OCI-LY7 (cell line): ENCODE data around the gene SEPTIN11. TPM values are rescaled to one million over a fixed set of nuclear protein-coding genes. Genes with fewer than 3 reads are reported as not detected.

Experiments used
- BruUV-seq: library from RNA; stranded (reverse); fragments of 400-500 nt; replicated peaks from 2 replicates; lab custom pipeline; 2021; lab: Mats Ljungman, UMichigan
- CTCF ChIA-PET: fragments of 300-600 bp; sonication (Branson Sonifier 250); formaldehyde crosslinking; loops from one replicate; lab custom pipeline; 2022; ENCODE audit warnings: antibody characterized with exemption; ENCODE audit not compliant: unreplicated experiment; lab: Charles Lee
- POLR2A ChIA-PET: fragments of 300-600 bp; sonication (Branson Sonifier 250); formaldehyde crosslinking; loops from one replicate; lab custom pipeline; 2022; ENCODE audit warnings: antibody characterized with exemption; lab: Charles Lee
- DNase-seq: peaks from one replicate; pipeline ENCODE4 v3.0.0-alpha.2; 2015; ENCODE audit warnings: low spot score
- H2AFZ ChIP-seq: fragments of 200-600 bp; sonication (generic), shearing (Covaris generic); 2 replicates; pipeline ENCODE4 v1.6.1; 2014; ENCODE audit warnings: mild to moderate bottlenecking, antibody characterized with exemption, low read length, moderate library complexity
- H3K27ac ChIP-seq: fragments of 200-600 bp; sonication (generic); 2 replicates; pipeline ENCODE4 v1.5.1; 2014; ENCODE audit warnings: mixed run types, low read depth, mild to moderate bottlenecking, moderate library complexity, low read length, inconsistent platforms; ENCODE audit not compliant: poor library complexity, severe bottlenecking
- H3K36me3 ChIP-seq: fragments of 200-600 bp; sonication (generic); 2 replicates; pipeline ENCODE4 v1.6.1; 2014; ENCODE audit warnings: mild to moderate bottlenecking, antibody characterized with exemption, low read length, moderate library complexity, mixed read lengths; ENCODE audit not compliant: insufficient read depth
- H3K4me1 ChIP-seq: fragments of 200-600 bp; sonication (generic); 2 replicates; pipeline ENCODE4 v1.5.1; 2014; ENCODE audit warnings: mild to moderate bottlenecking, low read length; ENCODE audit not compliant: insufficient read depth, poor library complexity, severe bottlenecking
- H3K4me2 ChIP-seq: fragments of 200-600 bp; sonication (generic); 2 replicates; pipeline ENCODE4 v1.6.1; 2014; ENCODE audit warnings: mild to moderate bottlenecking, low read length
- H3K4me3 ChIP-seq: fragments of 200-600 bp; sonication (generic); 2 replicates; pipeline ENCODE4 v1.5.1; 2014; ENCODE audit warnings: mild to moderate bottlenecking, low read depth, low read length; ENCODE audit not compliant: poor library complexity, severe bottlenecking
- H3K79me2 ChIP-seq: fragments of 200-600 bp; sonication (generic); 2 replicates; pipeline ENCODE4 v1.6.1; 2016; ENCODE audit warnings: low read depth, mild to moderate bottlenecking, low read length, moderate library complexity, mixed read lengths; ENCODE audit not compliant: insufficient read depth
- H3K9me2 ChIP-seq: fragments of 200-600 bp; sonication (generic); 2 replicates; pipeline ENCODE4 v1.6.1; 2016; ENCODE audit warnings: mild to moderate bottlenecking, low read length, mixed read lengths; ENCODE audit not compliant: insufficient read depth
- H3K9me3 ChIP-seq: fragments of 200-600 bp; sonication (generic); 2 replicates; pipeline ENCODE4 v1.6.1; 2014; ENCODE audit warnings: mild to moderate bottlenecking, mixed run types, low read length, mixed read lengths
- H4K20me1 ChIP-seq: fragments of 200-600 bp; sonication (generic); 2 replicates; pipeline ENCODE4 v1.6.1; 2014; ENCODE audit warnings: mild to moderate bottlenecking, antibody characterized with exemption, low read length, moderate library complexity, mixed read lengths; ENCODE audit not compliant: insufficient read depth
- EZH2phosphoT487 ChIP-seq: fragments of 200-600 bp; sonication (generic); IDR thresholded peaks from 2 replicates; pipeline ENCODE4 v1.6.1; 2018; ENCODE audit warnings: low read depth, borderline replicate concordance, mild to moderate bottlenecking, mixed run types, antibody characterized with exemption, low read length, moderate library complexity, mixed read lengths
- intact Hi-C: fragments of 100-400 bp; cut with micrococcal nuclease; formaldehyde crosslinking; loops from one replicate; pipeline ENCODE4 v1.10.0; 2022; ENCODE audit not compliant: unreplicated experiment
- total RNA-seq, 2 experiments: library from RNA; depleted of rRNA in 1 of 2; stranded (reverse); fragments of >200 nt in 1 of 2; shearing (Covaris generic) in 1 of 2; gene quantifications; 2 replicates each; pipeline ENCODE4 v1.2.3, GENCODE V29; 2014 to 2022
- TF ChIP-seq, protein P1 (sequence below): fragments of 200-600 bp; sonication (generic); conservative IDR thresholded peaks from 2 replicates; pipeline ENCODE4 v1.5.1; 2014; ENCODE audit warnings: mild to moderate bottlenecking, antibody characterized with exemption, low read length, moderate library complexity, mixed read lengths

Gene SEPTIN11
- total RNA-seq, 2 experiments from 2014 or later = 23.5 to 33.9 TPM

DNA sequence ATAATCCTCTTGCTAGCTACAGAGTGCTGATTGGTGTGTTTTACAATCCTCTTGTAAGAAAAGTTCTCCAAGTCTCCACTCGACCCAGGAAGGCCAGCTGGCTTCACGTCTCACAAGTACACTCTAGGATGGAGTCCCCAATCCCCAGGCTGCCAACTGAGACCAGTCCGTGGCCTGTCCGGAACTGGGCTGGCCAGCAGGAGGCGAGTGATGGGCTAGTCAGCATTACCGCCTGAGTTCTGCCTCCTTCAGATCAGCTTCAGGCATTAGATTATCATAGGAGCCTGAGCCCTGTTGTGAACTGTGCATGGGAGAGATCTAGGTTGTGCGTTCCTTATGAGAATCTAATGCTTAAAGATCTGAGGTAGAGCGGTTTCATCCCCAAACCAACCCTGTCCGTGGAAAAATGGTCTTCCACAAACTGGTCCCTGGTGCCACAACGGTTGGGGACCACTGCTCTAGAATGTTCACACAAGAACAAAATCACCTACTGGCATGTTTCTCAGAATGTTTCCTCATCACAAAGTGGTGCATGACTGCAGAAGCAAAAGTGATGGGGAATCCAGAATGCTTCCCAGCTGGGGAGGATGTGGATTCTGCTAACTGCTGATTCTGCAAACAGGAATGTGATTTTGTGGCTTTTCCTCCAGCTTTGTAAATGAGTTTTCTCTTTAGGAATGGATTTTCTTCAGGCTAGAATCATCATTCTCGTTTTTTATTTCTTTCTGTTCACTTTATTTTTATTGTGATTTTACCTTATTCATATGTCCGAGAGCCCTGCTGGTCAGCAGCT is 40.9 kb downstream of the SEPTIN11 start:
- BruUV-seq = no TSS peak
- 0 out of 2 replicates have a peak, but pooled peaks cover 6% of the 10 kb centered on the region for H3K9me3 ChIP-seq
- TF ChIP-seq, protein P1, sequence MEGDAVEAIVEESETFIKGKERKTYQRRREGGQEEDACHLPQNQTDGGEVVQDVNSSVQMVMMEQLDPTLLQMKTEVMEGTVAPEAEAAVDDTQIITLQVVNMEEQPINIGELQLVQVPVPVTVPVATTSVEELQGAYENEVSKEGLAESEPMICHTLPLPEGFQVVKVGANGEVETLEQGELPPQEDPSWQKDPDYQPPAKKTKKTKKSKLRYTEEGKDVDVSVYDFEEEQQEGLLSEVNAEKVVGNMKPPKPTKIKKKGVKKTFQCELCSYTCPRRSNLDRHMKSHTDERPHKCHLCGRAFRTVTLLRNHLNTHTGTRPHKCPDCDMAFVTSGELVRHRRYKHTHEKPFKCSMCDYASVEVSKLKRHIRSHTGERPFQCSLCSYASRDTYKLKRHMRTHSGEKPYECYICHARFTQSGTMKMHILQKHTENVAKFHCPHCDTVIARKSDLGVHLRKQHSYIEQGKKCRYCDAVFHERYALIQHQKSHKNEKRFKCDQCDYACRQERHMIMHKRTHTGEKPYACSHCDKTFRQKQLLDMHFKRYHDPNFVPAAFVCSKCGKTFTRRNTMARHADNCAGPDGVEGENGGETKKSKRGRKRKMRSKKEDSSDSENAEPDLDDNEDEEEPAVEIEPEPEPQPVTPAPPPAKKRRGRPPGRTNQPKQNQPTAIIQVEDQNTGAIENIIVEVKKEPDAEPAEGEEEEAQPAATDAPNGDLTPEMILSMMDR = no peak
- no peak for TF ChIP-seq EZH2phosphoT487
- POLR2A ChIA-PET = no interaction called here
- H3K79me2 ChIP-seq = no peaks in the 10 kb centered on the region
- H3K4me2 ChIP-seq = no peak overlapping the region
- no peak for DNase-seq
- intact Hi-C loops = no loop called here
- no peak overlapping the region for H2AFZ ChIP-seq
- H3K27ac ChIP-seq = no peak overlapping the region
- H3K4me3 ChIP-seq = no peak overlapping the region
- H4K20me1 ChIP-seq = no peaks in the 10 kb centered on the region
- H3K9me2 ChIP-seq = no peaks in the 10 kb centered on the region
- no peaks in the 10 kb centered on the region for H3K36me3 ChIP-seq
- H3K4me1 ChIP-seq = peaks cover 18% of the 10 kb centered on the region
- CTCF ChIA-PET = no interaction called here

DNA sequence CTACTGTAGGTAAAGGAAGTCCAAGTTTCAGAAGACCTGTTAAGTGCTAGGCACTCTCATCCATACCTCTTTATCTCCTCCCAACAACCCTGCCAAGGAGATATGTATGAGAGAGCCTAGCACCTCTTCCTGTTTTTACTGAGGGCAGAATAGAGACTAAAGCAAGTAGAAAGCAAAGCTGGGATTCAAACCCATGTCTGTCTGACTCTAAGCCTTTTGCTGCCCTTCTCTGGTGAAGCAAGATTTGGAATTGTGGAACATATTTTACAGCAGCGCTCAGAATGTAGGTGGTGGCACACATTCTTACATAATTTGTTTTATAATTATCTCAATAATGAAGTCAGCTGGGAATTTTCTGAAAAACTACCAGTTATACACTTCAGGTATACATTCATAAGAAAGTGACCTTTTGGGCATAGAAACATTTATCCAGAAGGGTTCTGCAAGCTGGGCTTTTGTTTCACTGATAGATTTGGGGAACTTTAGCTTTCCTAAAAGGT is 41.7 kb downstream of the SEPTIN11 start:
- DNase-seq = no peak
- no TSS peak for BruUV-seq
- Histone ChIP-seq H3K4me2 (no peak overlapping the region), H3K27ac (no peak overlapping the region), H3K4me1 (peaks cover 18% of the 10 kb centered on the region), H3K79me2 (no peaks in the 10 kb centered on the region), H3K36me3 (no peaks in the 10 kb centered on the region), H3K4me3 (no peak overlapping the region), H3K9me3 (0 out of 2 replicates have a peak, but pooled peaks cover 6% of the 10 kb centered on the region), H4K20me1 (no peaks in the 10 kb centered on the region), H3K9me2 (no peaks in the 10 kb centered on the region), H2AFZ (no peak overlapping the region)
- ChIA-PET CTCF (no interaction called here), POLR2A (no interaction called here)
- intact Hi-C loops = no loop called here
- TF ChIP-seq EZH2phosphoT487 = no peak
- TF ChIP-seq, protein P1 = no peak
